ENCODE data around the gene SMPD4. TPM values are rescaled to one million over a fixed set of nuclear protein-coding genes. Genes with fewer than 3 reads are reported as not detected.
"Not testable (repeated sequence)": the region's sequence is repeated elsewhere in the genome, so short reads cannot be mapped to it uniquely, and the experiment has no call there.

Gene SMPD4
- total RNA-seq, 1 experiment from 2014 or later, result 98.9 TPM

DNA sequence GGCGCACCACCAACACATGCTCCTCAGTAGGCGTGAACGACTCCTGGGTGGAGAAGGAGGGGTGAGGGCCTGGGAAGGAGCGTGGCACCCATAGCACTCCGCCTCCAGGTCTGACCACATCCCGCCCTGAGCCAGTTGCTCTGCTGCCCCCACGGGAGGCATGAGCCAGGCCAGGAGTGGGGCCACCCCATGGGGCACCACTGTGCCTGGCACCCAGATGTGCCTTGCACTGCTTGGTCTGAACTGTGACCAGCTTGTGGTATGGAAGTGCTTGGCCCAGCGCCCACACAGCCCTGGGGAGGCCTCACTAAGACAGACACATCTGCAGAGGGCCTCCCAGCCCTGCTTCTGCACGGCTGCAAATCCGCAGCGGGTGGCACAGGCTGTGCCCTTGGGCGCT is 24.0 kb downstream of the SMPD4 start:
- POLR2A ChIA-PET; H3K4me3 ChIP-seq (replicated peaks in 1 of 2; ENCODE audit: low read depth in 1 of 2, low read length in 2 of 2); H3K36me3 ChIP-seq (ENCODE audit: control insufficient read depth in 1 of 2, insufficient read depth in 2 of 2, low read length in 2 of 2); H3K9me2 ChIP-seq (ENCODE audit: insufficient read depth); BruUV-seq (replicated peaks); H4K20me1 ChIP-seq (ENCODE audit: insufficient read depth); RAD21 ChIA-PET (ENCODE audit: low non-redundant PET in 1 of 2, low total read pairs in 2 of 2, uncharacterized antibody in 2 of 2, unreplicated experiment in 2 of 2); H3K27me3 ChIP-seq (ENCODE audit: insufficient read depth, low read length); H3K4me2 ChIP-seq (ENCODE audit: low read length); ATAC-seq; H3K9ac ChIP-seq (ENCODE audit: low read length); H3K27ac ChIP-seq (ENCODE audit: low read depth, low read length); H2AFZ ChIP-seq (ENCODE audit: low read depth, low read length, poor library complexity, severe bottlenecking); H3K79me2 ChIP-seq (ENCODE audit: insufficient read depth, low read length); CTCF ChIA-PET; DNase-seq (ENCODE audit: low read depth, low spot score); H3K9me3 ChIP-seq (ENCODE audit: control insufficient read depth in 1 of 2, insufficient read depth in 1 of 2, low read depth in 1 of 2, low read length in 2 of 2); intact Hi-C loops (cut with micrococcal nuclease); H3K4me1 ChIP-seq (ENCODE audit: control insufficient read depth in 1 of 2, insufficient read depth in 2 of 2, low read length in 2 of 2): not testable (repeated sequence)

DNA sequence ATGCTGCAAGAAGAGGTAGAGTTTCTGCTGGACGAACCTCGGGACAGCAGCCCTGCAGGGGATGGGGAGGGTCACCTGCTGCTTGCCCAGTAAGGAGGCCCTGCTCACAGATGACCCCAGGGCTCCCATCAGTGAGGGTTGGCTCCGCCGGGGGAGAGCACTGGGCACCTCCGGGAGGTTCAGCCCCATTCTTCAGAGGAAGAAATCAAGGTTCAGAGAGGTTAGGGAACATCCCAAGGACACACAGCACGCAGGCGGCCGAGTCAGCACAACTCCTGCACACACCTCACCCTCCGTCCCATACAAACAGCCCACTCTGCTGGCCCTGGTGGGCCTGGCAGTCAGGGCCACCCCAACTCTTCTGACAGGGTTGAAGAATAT is 24.8 kb downstream of the SMPD4 start:
- H3K79me2 ChIP-seq (ENCODE audit: insufficient read depth, low read length), result no peaks in the 10 kb centered on the region
- H4K20me1 ChIP-seq (ENCODE audit: insufficient read depth), result no peaks in the 10 kb centered on the region
- H3K27me3 ChIP-seq (ENCODE audit: insufficient read depth, low read length), result no peaks in the 10 kb centered on the region
- no peak overlapping the region for H3K4me3 ChIP-seq (replicated peaks in 1 of 2; ENCODE audit: low read depth in 1 of 2, low read length in 2 of 2)
- ChIA-PET POLR2A (no interaction called here), CTCF (interaction anchor here (1.0 to 1.4 kb wide), 3 partner anchors 176 to 216 kb away, joined by 3 to 7 read pairs (median 4); no protein-coding TSS in a partner anchor), RAD21 (ENCODE audit: low non-redundant PET in 1 of 2, low total read pairs in 2 of 2, uncharacterized antibody in 2 of 2, unreplicated experiment in 2 of 2) (interaction anchor here in 1 of 2 experiments (1.2 kb wide), 1 partner anchor 176 kb away, joined by 3 read pairs; no protein-coding TSS in a partner anchor)
- no peaks in the 10 kb centered on the region for H3K4me1 ChIP-seq (ENCODE audit: control insufficient read depth in 1 of 2, insufficient read depth in 2 of 2, low read length in 2 of 2)
- H3K4me2 ChIP-seq (ENCODE audit: low read length), result no peak overlapping the region
- peaks cover 0 to 5% of the 10 kb centered on the region in 2 experiments; a peak in 1 of 4 replicates for H3K36me3 ChIP-seq (ENCODE audit: control insufficient read depth in 1 of 2, insufficient read depth in 2 of 2, low read length in 2 of 2)
- H3K9ac ChIP-seq (ENCODE audit: low read length), result no peak overlapping the region
- ATAC-seq, result peak; percentile 1; the same call in 1 of the 2 replicates
- no TSS peak for BruUV-seq (replicated peaks)
- H3K9me2 ChIP-seq (ENCODE audit: insufficient read depth), result no peaks in the 10 kb centered on the region
- DNase-seq (ENCODE audit: low read depth, low spot score), result no peak
- no peaks in the 10 kb centered on the region for H3K9me3 ChIP-seq (ENCODE audit: control insufficient read depth in 1 of 2, insufficient read depth in 1 of 2, low read depth in 1 of 2, low read length in 2 of 2)
- no peak overlapping the region for H3K27ac ChIP-seq (ENCODE audit: low read depth, low read length)
- intact Hi-C loops (cut with micrococcal nuclease), result loop anchor here (1.0 kb wide), 1 partner anchor 176 kb away; no protein-coding TSS in a partner anchor
- TF ChIP-seq SP1 (IDR thresholded peaks at IDR 0.05; ENCODE audit: low read depth) (no peak), TCF7L2 (IDR thresholded peaks at IDR 0.05; ENCODE audit: borderline replicate concordance, extremely low read depth, insufficient read depth, insufficient read length) (no peak), SRF (IDR thresholded peaks at IDR 0.05; ENCODE audit: low read depth) (no peak), ZNF274 (IDR thresholded peaks at IDR 0.05; ENCODE audit: low read depth, low read length) (no peak), YY1 (IDR thresholded peaks at IDR 0.05; ENCODE audit: extremely low read depth, insufficient replicate concordance, low read depth, low read length) (no peak), JUND (IDR thresholded peaks at IDR 0.05) (no peak), SIN3A (IDR thresholded peaks at IDR 0.05; ENCODE audit: low read depth) (no peak)
- TF ChIP-seq, protein P1, sequence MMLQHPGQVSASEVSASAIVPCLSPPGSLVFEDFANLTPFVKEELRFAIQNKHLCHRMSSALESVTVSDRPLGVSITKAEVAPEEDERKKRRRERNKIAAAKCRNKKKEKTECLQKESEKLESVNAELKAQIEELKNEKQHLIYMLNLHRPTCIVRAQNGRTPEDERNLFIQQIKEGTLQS (IDR thresholded peaks at IDR 0.05), result no peak
- TF ChIP-seq, protein P2, sequence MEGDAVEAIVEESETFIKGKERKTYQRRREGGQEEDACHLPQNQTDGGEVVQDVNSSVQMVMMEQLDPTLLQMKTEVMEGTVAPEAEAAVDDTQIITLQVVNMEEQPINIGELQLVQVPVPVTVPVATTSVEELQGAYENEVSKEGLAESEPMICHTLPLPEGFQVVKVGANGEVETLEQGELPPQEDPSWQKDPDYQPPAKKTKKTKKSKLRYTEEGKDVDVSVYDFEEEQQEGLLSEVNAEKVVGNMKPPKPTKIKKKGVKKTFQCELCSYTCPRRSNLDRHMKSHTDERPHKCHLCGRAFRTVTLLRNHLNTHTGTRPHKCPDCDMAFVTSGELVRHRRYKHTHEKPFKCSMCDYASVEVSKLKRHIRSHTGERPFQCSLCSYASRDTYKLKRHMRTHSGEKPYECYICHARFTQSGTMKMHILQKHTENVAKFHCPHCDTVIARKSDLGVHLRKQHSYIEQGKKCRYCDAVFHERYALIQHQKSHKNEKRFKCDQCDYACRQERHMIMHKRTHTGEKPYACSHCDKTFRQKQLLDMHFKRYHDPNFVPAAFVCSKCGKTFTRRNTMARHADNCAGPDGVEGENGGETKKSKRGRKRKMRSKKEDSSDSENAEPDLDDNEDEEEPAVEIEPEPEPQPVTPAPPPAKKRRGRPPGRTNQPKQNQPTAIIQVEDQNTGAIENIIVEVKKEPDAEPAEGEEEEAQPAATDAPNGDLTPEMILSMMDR (IDR thresholded peaks at IDR 0.05 in 2 of 3, conservative IDR thresholded peaks at IDR 0.05 in 1 of 3; ENCODE audit: borderline replicate concordance in 1 of 3, insufficient read depth in 1 of 3, low read depth in 2 of 3, low read length in 2 of 3), result no peak
- H2AFZ ChIP-seq (ENCODE audit: low read depth, low read length, poor library complexity, severe bottlenecking), result no peak overlapping the region
